HG03025 (cell line): ENCODE data around the gene PTPRE.

ENCODE experiments used
- ATAC-seq: cut with Tn5 transposase; IDR thresholded peaks from one replicate; pipeline ENCODE4 v1.9.1; 2021; ENCODE audit warnings: mild to moderate bottlenecking, moderate library complexity; ENCODE audit not compliant: unreplicated experiment, low FRiP score

The PTPRE gene

GRCh38 chr10:127949831-127950230, 42.9 kb downstream of the PTPRE start:
- ATAC-seq = no peak

- ATAC-seq = no peak
Measured at GRCh38 chr10:127951861-127952574, 45.1 kb downstream of the PTPRE start.

- ATAC-seq = no peak
Measured at GRCh38 chr10:127952575-127952869, 45.6 kb downstream of the PTPRE start.

GRCh38 chr10:127952918-127953317, 46.0 kb downstream of the PTPRE start:
- ATAC-seq = no peak

GRCh38 chr10:127953876-127954275, 47.0 kb downstream of the PTPRE start:
- ATAC-seq = no peak

GRCh38 chr10:127959428-127959827, 52.5 kb downstream of the PTPRE start:
- no peak for ATAC-seq

GRCh38 chr10:127961071-127961470, 54.2 kb downstream of the PTPRE start:
- no peak for ATAC-seq

GRCh38 chr10:127962205-127962604, 55.3 kb downstream of the PTPRE start:
- ATAC-seq = no peak

- no peak for ATAC-seq
Measured at GRCh38 chr10:127963136-127963535, 56.2 kb downstream of the PTPRE start.

- ATAC-seq = no peak
Measured at GRCh38 chr10:127964621-127965020, 57.7 kb downstream of the PTPRE start.

- no peak for ATAC-seq
Measured at GRCh38 chr10:127966875-127967274, 60.0 kb downstream of the PTPRE start.

GRCh38 chr10:127968027-127968441, 61.1 kb downstream of the PTPRE start:
- no peak for ATAC-seq

- ATAC-seq = no peak
Measured at GRCh38 chr10:127968659-127969058, 61.8 kb downstream of the PTPRE start.

GRCh38 chr10:127971101-127971946, 64.4 kb downstream of the PTPRE start:
- ATAC-seq = no peak

- ATAC-seq = no peak
Measured at GRCh38 chr10:127971963-127972615, 65.2 kb downstream of the PTPRE start.

GRCh38 chr10:127972751-127973357, 66.0 kb downstream of the PTPRE start:
- no peak for ATAC-seq

- ATAC-seq = no peak
Measured at GRCh38 chr10:127973791-127974311, 66.9 kb downstream of the PTPRE start.

GRCh38 chr10:127974911-127975310, 68.0 kb downstream of the PTPRE start:
- no peak for ATAC-seq

GRCh38 chr10:127976286-127976685, 69.4 kb downstream of the PTPRE start:
- ATAC-seq = no peak

GRCh38 chr10:127976701-127977356, 69.9 kb downstream of the PTPRE start:
- no peak for ATAC-seq
